CD4-positive, alpha-beta T cell (primary cell): ENCODE measurements around the gene TMEM107. TPM values are rescaled to one million over a fixed set of nuclear protein-coding genes. Genes with fewer than 3 reads are reported as not detected.
A peak's percentile ranks its signal among the peaks of the same experiment; 100 is the strongest.
"Not testable (repeated sequence)": the region's sequence is repeated elsewhere in the genome, so short reads cannot be mapped to it uniquely, and the experiment has no call there.

ENCODE experiments used
- ATAC-seq: fragments of 200-7000 bp; cut with Tn5 transposase; one replicate; pipeline ENCODE4 v1.10.0; 2022; ENCODE audit warnings: mild to moderate bottlenecking; ENCODE audit not compliant: poor library complexity
- CTCF ChIA-PET: fragments of 350-600 bp; sonication (Branson Sonifier 250); formaldehyde crosslinking; loops from one replicate; lab custom pipeline; 2021; ENCODE audit warnings: antibody characterized with exemption, inconsistent platforms; lab: Charles Lee
- POLR2A ChIA-PET: fragments of 350-600 bp; sonication (Branson Sonifier 250); formaldehyde crosslinking; loops from one replicate; lab custom pipeline; 2021; ENCODE audit warnings: antibody characterized with exemption, inconsistent platforms; lab: Charles Lee
- DNase-seq, 14 experiments: peaks; one replicate each; pipeline ENCODE4 v3.0.0-alpha.2; 2013 to 2020; ENCODE audit warnings: mixed read lengths in 2 of 14
- H3K27ac ChIP-seq, 2 donors: one replicate each; pipeline versions ENCODE4 v1.5.1 to v1.7.0; 2013; ENCODE audit warnings: low read length in 2 of 2, low read depth in 1 of 2, mild to moderate bottlenecking in 1 of 2
- H3K27me3 ChIP-seq, 2 experiments: 1 replicate in 1 of 2; 2 replicates in 1 of 2; pipeline versions ENCODE4 v1.6.1 to v1.7.0; 2013; ENCODE audit warnings: low read length in 2 of 2, control low read depth in 1 of 2, mild to moderate bottlenecking in 1 of 2, moderate library complexity in 1 of 2; ENCODE audit not compliant: insufficient read depth in 2 of 2, control insufficient read depth in 1 of 2
- H3K36me3 ChIP-seq: one replicate; pipeline ENCODE4 v1.6.1; 2013; ENCODE audit warnings: low read length, control low read depth; ENCODE audit not compliant: insufficient read depth
- H3K4me1 ChIP-seq: one replicate; pipeline ENCODE4 v1.6.1; 2013; ENCODE audit warnings: low read length, control low read depth; ENCODE audit not compliant: insufficient read depth
- H3K4me3 ChIP-seq: one replicate; pipeline ENCODE4 v1.5.1; 2013; ENCODE audit warnings: mild to moderate bottlenecking, low read length, moderate library complexity
- H3K9me3 ChIP-seq, 2 experiments: 1 replicate in 1 of 2; 2 replicates in 1 of 2; pipeline versions ENCODE4 v1.6.1 to v1.7.0; 2013; ENCODE audit warnings: low read length in 2 of 2, mild to moderate bottlenecking in 2 of 2, control low read depth in 1 of 2, moderate library complexity in 1 of 2; ENCODE audit not compliant: control insufficient read depth in 1 of 2, insufficient read depth in 1 of 2
- H3K27ac Mint-ChIP-seq: one replicate; pipeline ENCODE4 v1.8.0; 2020; ENCODE audit warnings: mixed read lengths
- H3K27me3 Mint-ChIP-seq: one replicate; pipeline ENCODE4 v1.8.0; 2021; ENCODE audit warnings: mixed read lengths
- H3K36me3 Mint-ChIP-seq: one replicate; pipeline ENCODE4 v1.8.0; 2021; ENCODE audit warnings: low read depth, mixed read lengths
- H3K4me1 Mint-ChIP-seq: one replicate; pipeline ENCODE4 v1.8.0; 2021; ENCODE audit warnings: low read depth, mixed read lengths
- H3K4me3 Mint-ChIP-seq: one replicate; pipeline ENCODE4 v1.8.0; 2020; ENCODE audit warnings: mild to moderate bottlenecking, mixed read lengths
- H3K9me3 Mint-ChIP-seq: one replicate; pipeline ENCODE4 v1.8.0; 2020; ENCODE audit warnings: mixed read lengths
- CTCF ChIP-seq: fragments of 200-600 bp; IDR thresholded peaks from one replicate; pipeline ENCODE4 v1.8.0; 2022; ENCODE audit warnings: antibody characterized with exemption, mild to moderate bottlenecking
- intact Hi-C, 2 experiments: fragments of 100-400 bp; cut with DNase I in 1 of 2; cut with micrococcal nuclease in 1 of 2; formaldehyde crosslinking; loops; one replicate each; pipeline versions ENCODE4 v1.15.1 to v1.9.0; 2023 to 2025; cut with DNase I, micrococcal nuclease
- total RNA-seq, 174 experiments: library from RNA in 2 of 174; stranded (reverse) in 2 of 174; gene quantifications; one replicate each; pipeline ENCODE4 v1.2.3 and lab custom pipeline; 2021 to 2026

TMEM107 gene
- total RNA-seq, 2 experiments from 2014 or later: 12.2 to 12.9 TPM

GRCh38 chr17:8221663-8222379, 45.6 kb upstream of the TMEM107 start:
- Mint-ChIP-seq H3K36me3 (peaks cover 56% of the 10 kb centered on the region), H3K27me3 (peaks cover 38% of the 10 kb centered on the region), H3K4me1 (peaks cover 65% of the 10 kb centered on the region), H3K9me3 (peaks cover 2% of the 10 kb centered on the region), H3K4me3 (peak overlapping the region; percentile 98), H3K27ac (peak overlapping the region; percentile 99)
- Histone ChIP-seq H3K27ac (peak overlapping the region; percentile 89 to 95), H3K4me3 (peak overlapping the region; percentile 75), H3K4me1 (peaks cover 65% of the 10 kb centered on the region), H3K36me3 (peaks cover 13% of the 10 kb centered on the region), H3K9me3 (no peaks in the 10 kb centered on the region), H3K27me3 (no peaks in the 10 kb centered on the region)
- DNase-seq (peak; percentile 82 to 95 (median 90)), ATAC-seq (peak; percentile 54)
- intact Hi-C loops: loop anchor here (1.0 to 5.0 kb wide), 12 partner anchors 12 to 160 kb away; partner anchors contain the start of genes ALOXE3 (in 1 of the 2), AURKB (in 1 of the 2), BORCS6 (in 1 of the 2) and RANGRF (in 1 of the 2)
- ChIA-PET POLR2A (interaction anchor here (0.8 to 19.8 kb wide), 31 partner anchors 13 to 534 kb away, joined by 3 to 630 read pairs (median 10); partner anchors contain the start of genes ALOXE3, AURKB, BORCS6 and CTC1), CTCF (interaction anchor here (0.9 to 4.0 kb wide), 17 partner anchors 11 to 162 kb away, joined by 3 to 30 read pairs (median 4); partner anchors contain the start of genes AURKB, BORCS6, KRABD2 and PFAS)
- TF ChIP-seq CTCF: no peak

GRCh38 chr17:8220783-8221662, 44.8 kb upstream of the TMEM107 start:
- H3K4me3 ChIP-seq: peak overlapping the region; percentile 75
- no peaks in the 10 kb centered on the region for H3K27me3 ChIP-seq
- H3K4me1 ChIP-seq: peaks cover 57% of the 10 kb centered on the region
- peak; percentile 71 to 91 (median 84) for DNase-seq
- peak overlapping the region; percentile 89 to 95 for H3K27ac ChIP-seq
- Mint-ChIP-seq H3K9me3 (peaks cover 2% of the 10 kb centered on the region), H3K4me1 (peaks cover 57% of the 10 kb centered on the region), H3K27ac (peak overlapping the region; percentile 99), H3K4me3 (peak overlapping the region; percentile 98), H3K36me3 (peaks cover 48% of the 10 kb centered on the region), H3K27me3 (peaks cover 30% of the 10 kb centered on the region)
- H3K9me3 ChIP-seq: no peaks in the 10 kb centered on the region
- ChIA-PET POLR2A (interaction anchor here (0.8 to 19.8 kb wide), 23 partner anchors 12 to 534 kb away, joined by 3 to 630 read pairs (median 22); partner anchors contain the start of genes ALOXE3, AURKB, BORCS6 and CTC1), CTCF (interaction anchor here (0.6 to 4.0 kb wide), 13 partner anchors 9 to 156 kb away, joined by 3 to 30 read pairs (median 5); partner anchors contain the start of genes AURKB, BORCS6, KRABD2 and PFAS)
- TF ChIP-seq CTCF: no peak
- H3K36me3 ChIP-seq: peaks cover 6% of the 10 kb centered on the region
- ATAC-seq: peak; percentile 16
- intact Hi-C loops: loop anchor here (1.0 to 5.0 kb wide), 6 partner anchors 30 to 161 kb away; partner anchors contain the start of genes ALOXE3 (in 1 of the 2), BORCS6 (in 1 of the 2) and RPL26 (in 1 of the 2)

GRCh38 chr17:8214000-8214399, 37.8 kb upstream of the TMEM107 start:
- H3K4me3 ChIP-seq, DNase-seq, H3K36me3 Mint-ChIP-seq, H3K27me3 ChIP-seq, H3K27me3 Mint-ChIP-seq, POLR2A ChIA-PET, H3K27ac ChIP-seq, ATAC-seq, H3K36me3 ChIP-seq, CTCF ChIA-PET, H3K9me3 ChIP-seq, H3K27ac Mint-ChIP-seq, H3K9me3 Mint-ChIP-seq: not testable (repeated sequence)
- H3K4me3 Mint-ChIP-seq: peak overlapping the region; percentile 48
- H3K4me1 Mint-ChIP-seq: peaks cover 19% of the 10 kb centered on the region
- intact Hi-C loops: loop anchor here (5.0 kb wide), 1 partner anchor 33 kb away; the partner anchor contains the start of genes CTC1 (in 2 of the 2) and PFAS (in 2 of the 2)
- peaks cover 16% of the 10 kb centered on the region for H3K4me1 ChIP-seq
